CD1c-positive myeloid dendritic cell (primary cell): ENCODE measurements around the gene RFX8.

Source experiments
- DNase-seq: peaks from one replicate; pipeline ENCODE4 v3.0.0-alpha.2; 2016; ENCODE audit errors: extremely low spot score

The RFX8 gene

DNA sequence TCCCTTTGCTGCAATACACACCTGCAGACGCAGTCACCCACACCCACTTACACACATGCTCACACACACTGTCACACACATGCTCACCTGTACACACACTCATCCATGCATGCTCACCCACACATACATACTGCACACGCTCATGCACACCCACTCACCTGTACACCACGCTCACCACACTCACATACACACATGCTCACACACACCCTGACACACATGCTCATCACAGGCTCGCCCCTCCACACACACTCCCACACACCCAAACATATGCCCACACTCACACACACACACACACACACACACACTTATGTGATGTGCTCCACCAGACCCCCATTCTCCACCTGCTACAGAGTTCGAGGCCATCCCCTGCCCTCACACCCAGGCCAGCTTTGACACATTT, 64.8 kb downstream of the RFX8 start:
- DNase-seq, result no peak

DNA sequence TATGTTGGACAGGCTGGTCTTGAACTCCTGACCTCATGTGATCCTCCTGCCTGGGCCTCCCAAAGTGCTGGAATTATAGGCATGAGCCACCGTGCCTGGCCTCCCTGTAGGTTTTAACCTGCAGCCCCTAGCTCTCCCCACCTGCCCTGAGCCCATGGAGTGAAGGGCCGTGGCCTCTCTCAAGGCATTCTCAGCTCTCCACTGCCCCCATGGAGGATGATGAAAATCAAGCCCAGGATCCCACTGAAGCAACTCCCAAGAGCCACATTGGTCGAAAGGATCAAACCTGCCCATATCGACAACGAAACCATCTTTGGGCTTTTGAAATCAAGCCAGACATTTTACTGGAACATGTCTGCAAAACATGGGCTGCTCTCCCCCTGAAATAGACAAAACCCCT, 65.2 kb downstream of the RFX8 start:
- DNase-seq, result no peak

DNA sequence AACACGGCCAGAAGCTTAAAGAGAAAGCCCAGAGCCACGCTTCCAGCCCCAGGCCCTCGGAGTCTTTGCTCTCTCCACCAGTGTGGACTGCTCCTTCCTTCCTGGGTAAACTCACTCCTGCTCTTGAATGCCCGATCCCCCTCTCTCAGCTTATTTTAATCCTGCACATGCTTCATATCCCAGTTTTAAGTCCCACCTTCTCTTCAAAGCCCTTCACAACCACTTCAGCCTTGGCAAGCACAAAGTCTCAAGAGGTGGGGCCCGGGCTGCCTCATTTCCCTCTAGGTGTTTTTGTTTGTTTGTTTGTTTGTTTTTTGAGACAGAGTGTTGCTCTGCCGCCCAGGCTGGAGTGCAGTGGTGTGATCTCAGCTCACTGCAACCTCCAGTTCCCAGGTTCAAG, 66.0 kb downstream of the RFX8 start:
- DNase-seq, result no peak

DNA sequence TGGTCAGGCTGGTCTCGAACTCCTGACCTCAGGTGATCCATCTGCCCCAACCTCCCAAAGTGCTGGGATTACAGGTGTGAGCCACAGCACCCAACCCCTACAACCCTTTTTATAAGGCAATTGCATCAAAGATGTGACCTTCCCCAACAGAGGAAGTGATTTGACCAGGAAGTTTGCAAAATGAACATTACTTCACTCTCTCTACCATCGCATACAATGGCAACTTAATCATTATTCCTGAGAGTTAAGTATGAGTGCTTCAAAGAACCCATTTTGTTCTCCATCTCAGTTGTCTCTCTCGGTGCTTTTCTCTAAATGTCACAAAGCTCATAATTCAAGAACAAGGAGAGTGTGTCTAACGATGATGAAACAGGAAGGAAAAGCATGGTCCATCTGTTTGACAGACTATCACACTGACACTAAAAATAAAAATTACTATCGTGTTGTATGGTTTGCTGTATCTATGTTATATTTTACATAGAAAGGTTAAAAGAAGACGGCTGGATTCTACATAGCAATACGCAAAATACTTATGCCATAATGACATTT, 69.5 kb downstream of the RFX8 start:
- DNase-seq, result peak; percentile 29

DNA sequence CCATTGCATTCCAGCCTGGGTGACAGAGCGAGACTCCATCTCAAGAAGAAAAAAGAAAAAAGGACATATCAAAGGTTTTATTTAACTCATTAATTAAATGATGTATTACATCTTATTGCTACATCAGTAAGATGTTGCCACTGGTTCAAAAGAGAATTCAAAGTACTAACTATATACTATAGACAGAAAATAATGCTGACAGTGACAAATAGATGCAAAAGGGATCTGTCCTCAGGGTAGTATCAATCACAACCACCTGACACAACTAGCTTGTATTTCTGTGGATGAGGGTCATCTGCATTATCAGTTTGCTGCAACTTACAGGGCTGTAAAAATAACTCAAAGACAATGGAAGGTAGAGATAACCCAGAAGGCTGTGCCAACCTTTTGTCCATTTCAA, 71.2 kb downstream of the RFX8 start:
- no peak for DNase-seq

DNA sequence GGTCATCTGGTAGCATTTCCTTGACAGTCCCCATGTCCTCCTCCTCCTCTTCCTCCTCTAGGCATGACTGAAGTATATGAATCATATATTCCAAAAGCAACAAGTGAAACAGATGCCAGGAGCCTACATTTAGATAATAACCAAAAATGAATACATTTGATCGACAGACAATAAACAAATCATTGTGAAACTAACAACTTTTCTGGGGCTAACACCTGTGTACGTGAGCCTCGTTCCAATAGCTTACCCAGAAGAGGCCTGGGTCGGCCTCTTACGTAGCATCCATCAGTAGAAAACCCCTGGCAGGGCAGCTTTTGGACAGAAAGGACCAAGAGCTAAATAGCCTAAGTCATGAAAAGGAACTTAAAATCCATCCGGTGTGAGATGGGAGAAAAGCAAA, 72.3 kb downstream of the RFX8 start:
- no peak for DNase-seq

DNA sequence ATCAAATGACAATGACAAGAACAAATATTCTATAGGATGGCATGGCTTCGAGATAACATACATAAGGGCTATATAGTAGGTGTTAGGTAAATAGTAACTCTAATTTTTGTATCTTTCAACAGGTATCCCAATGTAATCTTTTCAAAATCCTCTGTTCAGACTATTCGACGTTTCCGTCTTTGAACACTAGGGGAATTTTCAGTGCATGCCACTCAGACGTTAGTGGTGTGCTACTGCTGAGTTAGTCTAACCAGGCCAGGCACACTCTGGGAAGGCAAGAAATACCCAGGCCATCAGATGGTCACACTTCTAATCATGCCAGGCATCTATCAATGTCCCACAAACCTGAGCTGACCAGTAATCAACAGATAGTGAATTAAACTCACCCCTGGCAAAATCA, 73.0 kb downstream of the RFX8 start:
- no peak for DNase-seq

DNA sequence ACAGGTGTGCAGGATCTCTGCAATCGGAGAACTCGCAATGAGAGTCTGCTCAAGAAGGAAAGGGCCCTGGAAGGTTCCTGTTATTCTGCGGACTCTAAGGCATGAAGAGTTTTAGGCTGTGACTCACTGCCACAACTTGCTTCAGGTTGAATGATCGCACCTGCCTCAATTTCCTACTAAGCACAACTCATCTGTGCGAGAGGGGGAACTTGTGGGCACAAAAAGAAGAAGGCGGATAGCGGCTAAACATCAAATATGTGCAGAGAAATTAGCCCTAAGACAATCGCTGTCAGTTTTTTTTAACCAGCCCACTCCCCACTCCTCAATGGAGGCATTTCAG, 73.6 kb downstream of the RFX8 start:
- DNase-seq, result peak; percentile 38

DNA sequence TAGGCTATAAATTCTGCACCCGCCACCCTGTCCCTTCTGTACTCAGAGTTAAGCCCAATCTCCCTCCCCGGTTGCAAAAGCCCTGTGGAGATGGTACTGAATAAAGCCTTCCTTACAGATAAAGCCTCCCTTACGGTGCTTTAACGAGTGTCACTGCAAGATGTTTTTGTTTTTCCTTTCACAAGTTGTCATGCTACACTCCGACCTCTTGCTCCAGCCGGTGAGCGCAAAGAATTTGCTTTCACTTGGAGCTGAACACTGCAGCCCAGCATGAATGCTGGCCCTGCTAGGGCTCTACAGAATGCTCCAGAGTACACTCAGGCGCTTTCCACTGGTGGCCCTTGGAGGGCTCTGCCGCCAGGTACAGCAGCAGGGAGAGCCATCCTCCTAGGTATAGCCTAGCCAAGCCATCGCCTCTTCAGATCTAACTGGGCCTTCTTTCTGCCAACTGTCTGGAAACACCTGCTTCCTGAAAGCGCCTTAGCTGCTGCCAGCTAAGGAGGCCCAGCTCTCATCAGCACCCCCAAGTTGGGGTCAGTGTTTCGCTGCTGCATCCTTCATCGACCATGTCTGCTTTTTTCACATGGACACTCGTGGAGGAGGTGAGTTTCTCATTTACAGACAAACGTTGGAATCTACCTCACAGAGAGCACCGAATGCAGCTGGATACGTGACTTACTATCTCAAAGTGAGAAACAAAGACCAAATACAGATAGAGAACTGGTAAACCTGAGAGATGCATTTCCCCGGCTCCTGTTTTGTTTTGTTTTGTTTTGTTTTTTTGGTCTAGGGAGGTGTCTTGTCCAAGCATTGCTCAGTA, 74.2 kb downstream of the RFX8 start:
- no peak for DNase-seq

DNA sequence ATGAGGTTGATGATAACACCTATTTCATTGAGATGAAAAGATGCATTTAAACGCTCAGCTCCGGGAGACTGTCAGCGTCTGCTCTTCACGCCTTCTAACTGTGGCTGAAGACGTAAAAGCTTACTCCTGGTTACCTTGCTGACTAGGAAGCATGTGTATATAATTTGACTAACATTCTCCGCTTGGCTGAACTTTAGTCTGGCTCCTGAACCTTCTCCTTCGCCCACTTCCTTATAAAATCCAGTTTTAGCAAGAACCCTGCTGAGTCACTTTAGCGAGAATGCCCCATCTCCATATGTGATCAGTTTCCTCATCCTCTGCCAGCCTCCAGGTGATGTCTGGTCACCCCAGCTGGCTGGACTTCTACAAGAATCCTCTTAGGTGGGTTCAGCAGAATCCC, 74.9 kb downstream of the RFX8 start:
- peak; percentile 75 for DNase-seq

DNA sequence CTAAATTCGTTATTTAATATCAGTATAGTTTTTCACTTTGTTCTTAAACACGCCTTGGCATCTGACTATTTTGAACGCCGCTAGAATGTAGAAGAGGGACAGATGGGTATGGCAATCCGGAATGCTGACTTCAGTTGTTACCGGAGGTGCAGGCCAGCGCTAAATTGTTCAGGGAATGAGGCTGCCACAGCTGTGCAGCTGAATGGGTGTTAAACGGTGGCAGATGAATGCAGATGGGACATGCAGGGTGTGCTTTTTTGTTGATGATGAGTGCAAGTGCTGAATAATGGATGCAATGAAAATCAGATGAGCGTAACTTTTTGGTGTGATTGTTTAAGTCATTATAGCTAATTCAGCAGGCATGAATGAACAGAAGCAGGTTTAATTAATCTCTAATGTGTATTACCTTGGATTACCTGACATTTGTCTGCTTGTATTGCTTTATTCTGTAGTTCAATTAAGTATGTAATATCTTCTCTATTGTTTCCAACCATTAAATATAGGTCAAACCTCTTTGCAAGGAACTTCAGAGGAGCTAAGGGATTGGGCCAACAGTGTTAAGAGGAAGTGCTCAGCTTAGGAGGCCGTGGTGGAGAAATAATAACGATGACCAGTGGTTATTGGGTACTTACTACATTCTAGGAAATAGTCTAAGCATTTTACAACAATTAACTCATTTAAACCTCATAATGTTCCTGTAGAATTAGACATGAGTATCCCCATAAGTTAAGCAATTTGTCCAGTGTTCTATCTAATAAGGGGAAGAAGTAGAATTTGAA, 75.7 kb downstream of the RFX8 start:
- peak; percentile 63 for DNase-seq

DNA sequence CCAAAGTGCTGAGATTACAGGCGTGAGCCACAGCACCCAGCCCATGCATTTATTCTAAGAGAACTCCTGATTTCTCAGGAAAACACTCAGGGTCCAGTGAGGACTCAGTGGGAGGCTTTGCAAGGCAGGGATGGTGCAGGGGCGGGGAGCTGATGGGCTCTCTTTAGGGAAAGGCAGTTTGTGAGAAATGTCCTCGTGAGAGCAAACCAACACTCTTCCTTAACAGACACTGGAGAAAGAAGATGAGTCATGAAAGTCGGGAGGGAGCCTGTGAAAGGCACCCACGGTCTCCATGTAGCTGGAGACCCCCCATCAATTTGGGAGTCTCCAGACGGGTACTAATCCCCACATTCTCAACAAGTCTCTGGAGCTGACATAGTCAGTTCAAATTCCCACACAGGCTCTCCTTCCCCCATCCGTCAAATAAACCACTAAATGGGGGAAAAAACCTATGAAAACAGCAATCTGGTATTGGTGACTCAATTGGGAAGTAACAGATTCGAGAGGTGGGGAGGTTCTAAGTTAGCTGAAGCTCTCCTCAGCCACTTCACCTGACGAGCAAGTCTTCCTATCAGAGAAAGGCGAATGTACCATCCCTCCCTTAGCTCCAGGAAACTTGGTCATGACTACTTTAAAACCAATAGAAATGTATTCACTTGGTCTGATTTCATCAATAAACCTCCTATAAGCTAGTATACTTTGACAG, 76.6 kb downstream of the RFX8 start:
- no peak for DNase-seq

DNA sequence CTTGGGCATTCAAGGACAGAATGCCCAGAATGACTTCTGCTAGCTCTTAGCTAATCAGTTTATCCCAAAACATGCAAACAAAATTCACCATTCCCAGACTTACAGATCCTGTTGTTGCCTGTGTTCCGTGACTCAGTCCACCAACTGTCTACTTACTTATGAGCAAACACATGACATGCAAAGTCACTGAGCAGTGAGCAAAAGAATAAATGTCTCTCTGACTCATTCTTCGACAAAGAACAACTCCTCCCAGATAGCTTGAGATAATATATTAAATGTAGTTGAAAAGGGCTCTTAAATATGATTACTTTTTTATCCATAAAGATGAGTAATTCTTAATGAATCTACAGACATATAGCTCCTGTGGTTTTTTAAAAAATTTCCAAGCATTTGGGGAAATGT, 78.6 kb downstream of the RFX8 start:
- DNase-seq, result peak; percentile 39

DNA sequence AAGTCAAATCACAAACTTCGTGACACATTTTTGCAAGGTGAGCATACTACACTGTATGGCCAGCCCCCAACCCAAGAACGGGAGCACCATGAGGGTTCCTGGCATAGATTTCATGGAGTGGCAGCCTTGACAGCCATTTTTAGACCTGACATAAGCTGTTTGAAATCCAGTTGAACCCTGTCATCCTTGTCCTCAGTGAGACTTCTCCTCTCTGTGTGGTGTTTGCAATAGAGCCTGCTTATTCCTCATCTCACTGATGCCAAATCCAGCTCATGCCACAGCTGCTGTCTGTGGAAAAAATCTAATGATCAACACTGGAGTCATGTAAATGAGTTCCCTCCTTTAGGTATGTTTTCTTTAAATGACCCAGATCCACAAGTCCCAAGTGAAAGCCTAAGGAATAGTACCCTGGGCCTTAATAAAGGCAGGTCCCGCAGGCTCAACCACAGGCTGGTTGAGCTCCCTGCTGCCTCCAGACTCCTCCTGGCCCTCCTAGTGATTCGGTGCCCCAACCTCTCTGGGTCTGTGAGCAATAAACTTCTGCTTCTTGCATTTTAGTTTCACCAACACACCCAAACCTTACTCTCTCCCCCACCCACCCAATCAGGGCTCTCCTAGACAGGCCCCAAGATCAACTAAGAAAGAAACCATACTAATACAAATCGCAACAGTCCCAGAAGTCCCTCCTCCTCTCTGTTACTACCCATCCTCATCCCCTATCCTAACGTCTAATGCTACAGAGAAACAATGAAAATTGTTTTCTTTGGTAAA, 79.2 kb downstream of the RFX8 start:
- no peak for DNase-seq

DNA sequence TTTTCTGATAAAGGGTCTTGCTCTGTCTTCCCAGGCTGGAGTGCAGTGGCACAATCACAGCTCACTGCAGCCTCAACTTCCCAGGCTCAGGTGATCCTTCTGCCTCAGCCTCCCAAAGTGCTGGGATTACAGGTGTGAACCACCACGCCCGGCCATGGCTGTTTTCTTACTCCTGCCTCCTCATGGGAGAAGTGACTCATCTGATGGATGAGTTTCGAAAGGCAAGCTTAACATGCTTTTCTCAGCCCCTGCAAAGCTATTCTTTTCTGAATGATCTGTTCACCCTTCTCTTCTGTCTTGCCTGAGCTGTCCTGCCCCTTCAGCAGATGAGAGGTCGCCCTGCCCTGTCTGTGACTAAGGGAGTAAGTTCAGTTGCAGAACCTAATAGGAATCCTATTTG, 86.7 kb downstream of the RFX8 start:
- DNase-seq, result no peak

DNA sequence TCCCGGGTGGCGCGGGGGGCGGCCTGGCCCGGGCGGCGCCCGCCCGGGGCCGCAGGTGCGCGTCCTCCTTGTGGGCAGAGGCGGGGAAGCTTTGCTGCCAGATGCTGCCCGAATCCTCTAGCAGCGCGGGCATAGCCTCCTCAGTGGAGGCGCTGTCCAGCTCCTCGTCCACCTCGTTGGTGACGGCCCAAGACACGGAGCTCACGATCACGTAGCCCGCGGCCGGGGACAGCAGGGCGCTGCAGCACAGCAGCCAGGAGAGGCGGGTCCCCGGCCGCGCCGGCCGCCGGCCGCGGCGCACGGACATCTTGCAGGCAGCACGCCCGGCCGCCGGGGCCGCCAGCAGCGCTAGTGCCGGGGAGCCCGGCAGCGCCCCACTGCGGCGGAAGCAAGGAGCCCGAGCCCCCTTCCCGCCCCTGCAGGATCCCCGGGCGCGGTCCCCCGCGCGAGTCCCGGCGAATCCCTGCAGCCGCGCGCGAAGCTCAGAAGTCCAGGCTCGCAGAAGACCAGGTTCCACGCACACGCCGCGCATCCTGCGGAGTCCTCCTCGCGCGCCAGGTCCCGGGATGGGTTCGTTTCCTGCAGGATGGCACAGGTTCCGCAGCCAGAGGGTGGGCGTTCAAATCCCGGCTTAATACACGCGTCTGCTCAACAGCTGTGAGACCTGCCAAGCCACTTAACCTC, 87.6 kb downstream of the RFX8 start, which contains the start of gene CREG2:
CREG2 (minus strand) TSS at position 353 of the 684 bp plus-strand sequence; CDS start at position 307, 46 bp downstream.
- DNase-seq, result peak; percentile 69

DNA sequence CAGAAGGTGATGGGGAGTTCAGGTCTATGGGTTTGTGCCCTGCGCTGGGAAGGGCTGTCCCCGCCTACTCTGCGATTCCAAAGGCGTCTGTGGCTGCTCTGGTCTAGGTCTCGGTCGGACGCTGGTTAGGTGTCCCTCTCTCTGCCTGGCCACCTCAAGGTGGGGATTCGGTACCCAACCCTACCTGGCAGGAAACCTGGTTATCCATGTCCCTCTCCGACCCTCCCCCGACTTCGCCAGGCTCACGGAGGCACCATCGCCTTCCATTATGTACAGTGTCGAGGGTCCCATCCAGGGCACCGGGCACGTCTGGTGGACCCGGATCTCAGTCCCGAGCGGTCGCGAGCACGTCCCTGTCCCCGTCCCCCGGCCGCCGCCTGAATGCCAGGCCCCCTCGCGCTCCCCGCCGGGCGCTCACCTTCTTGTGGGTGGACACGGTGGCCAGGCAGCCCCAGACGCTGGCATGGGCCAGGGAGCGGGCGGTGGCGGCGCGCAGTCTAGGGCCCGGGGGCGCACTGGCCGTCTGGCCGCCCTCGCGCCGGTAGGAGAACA, 88.2 kb downstream of the RFX8 start:
- no peak for DNase-seq

DNA sequence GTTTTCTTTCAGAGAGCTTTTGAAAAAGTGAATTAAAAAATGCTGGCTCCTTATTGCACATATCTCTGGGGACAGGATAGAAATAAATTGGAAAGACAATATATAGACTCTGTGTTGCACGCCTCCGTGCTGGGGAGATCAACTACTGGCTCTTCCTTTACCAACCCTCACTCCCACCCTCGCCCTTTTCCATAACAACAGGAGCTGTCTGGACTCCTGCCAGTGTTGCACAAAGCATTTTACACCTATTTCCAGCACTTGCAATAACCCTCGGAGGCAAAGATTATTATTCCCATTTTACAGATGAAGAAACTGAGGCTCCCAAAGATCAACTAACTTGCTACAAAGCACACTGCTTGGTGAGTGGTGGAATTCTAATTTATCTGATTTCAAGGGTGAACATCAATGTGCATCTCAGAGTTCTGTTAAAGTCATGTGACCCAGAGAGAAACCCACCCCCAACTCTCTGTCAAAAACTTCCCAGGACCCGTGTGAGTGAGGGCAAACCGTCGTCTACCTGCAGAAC, 91.8 kb downstream of the RFX8 start:
- DNase-seq, result no peak

DNA sequence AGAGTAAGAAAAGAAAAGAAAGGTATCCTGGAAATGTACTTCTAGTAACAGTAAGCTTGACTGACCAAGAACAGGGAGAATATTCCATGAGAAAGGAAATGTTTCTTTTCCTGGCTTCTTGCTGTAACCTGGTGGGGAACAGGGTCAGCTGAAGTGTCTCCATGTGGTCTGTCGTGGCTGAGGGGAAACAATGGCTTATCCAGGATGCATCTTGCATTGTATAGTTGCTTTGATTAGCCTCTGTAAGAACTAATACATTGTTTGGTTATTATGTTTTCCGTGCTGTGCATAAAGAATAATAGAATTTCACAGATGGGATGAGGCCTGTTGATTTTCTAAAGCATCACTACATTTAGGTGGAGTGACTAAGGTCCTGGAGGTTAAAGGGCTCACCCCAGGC, 92.5 kb downstream of the RFX8 start:
- DNase-seq, result no peak

DNA sequence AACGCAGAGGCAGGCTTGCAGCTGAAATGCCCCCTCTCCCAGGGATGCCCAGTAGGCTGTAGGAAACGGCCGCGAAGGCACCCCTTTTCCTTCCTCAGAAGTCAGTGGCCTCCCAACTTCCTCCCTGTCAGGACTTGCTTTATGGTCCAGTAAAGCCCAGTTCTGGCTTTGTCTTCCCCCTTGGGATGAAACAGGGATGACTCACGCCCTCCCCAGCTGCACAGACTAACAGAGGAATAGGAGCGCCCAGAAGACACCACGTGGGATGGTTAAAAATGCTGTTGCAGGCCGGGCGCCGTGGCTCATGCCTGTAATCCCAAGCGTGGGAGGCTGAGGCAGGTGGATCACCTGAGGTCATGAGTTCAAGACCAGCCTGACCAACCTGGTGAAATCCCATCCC, 94.5 kb downstream of the RFX8 start:
- peak; percentile 59 for DNase-seq
